Fibroblast of lung (primary cell): ENCODE data around the gene OXTR.

Experiments used
- EZH2 ChIP-seq: IDR thresholded peaks from 2 replicates; pipeline ENCODE4 v1.5.1; 2012; ENCODE audit warnings: low read length, control low read depth, mild to moderate bottlenecking; ENCODE audit errors: missing control alignments
- TF ChIP-seq, protein P1 (sequence below), 2 donors: IDR thresholded peaks in 1 of 2; conservative IDR thresholded peaks in 1 of 2; 1 replicate in 1 of 2; 2 replicates in 1 of 2; pipeline ENCODE4 v1.5.1; 2011 to 2012; ENCODE audit warnings: low read length in 2 of 2, control low read depth in 1 of 2, inconsistent platforms in 1 of 2, low read depth in 1 of 2, mild to moderate bottlenecking in 1 of 2

DNA sequence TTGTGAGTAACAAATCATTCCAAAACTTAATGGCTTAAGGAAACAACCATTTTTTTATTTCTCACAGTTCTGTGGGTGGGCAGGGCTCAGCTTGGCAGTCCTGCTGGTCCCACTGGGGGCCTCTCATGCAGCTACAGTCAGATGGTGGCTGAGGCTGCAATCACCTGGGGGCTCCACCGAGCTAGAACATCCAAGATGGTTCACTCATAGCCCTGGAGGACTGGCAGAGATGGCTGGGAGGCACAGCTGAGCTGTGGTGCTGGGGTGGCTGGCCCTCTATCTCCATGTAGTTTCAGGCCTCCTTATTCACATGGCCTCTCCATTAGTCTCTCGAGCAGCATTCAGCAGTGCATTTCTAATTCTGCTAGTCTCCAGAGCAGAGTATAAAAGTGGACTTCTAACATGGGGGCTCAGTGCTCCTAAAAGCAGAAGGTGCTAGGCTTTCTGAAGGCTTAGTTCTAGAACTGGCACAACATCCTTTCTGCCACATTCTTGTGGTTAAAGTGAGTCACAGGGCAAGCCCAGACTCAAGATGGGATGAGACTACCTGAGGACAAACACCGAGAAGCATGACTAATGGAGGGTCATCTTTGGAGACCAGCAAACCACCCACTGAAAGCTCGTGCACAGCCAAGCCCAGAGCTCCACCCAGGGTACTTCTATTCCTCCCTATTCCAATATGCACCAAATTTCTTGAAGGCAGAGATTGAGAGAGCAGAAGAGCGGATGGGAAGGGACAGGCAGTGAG is 29.5 kb downstream of the OXTR start:
- TF ChIP-seq EZH2: no peak
- TF ChIP-seq, protein P1, sequence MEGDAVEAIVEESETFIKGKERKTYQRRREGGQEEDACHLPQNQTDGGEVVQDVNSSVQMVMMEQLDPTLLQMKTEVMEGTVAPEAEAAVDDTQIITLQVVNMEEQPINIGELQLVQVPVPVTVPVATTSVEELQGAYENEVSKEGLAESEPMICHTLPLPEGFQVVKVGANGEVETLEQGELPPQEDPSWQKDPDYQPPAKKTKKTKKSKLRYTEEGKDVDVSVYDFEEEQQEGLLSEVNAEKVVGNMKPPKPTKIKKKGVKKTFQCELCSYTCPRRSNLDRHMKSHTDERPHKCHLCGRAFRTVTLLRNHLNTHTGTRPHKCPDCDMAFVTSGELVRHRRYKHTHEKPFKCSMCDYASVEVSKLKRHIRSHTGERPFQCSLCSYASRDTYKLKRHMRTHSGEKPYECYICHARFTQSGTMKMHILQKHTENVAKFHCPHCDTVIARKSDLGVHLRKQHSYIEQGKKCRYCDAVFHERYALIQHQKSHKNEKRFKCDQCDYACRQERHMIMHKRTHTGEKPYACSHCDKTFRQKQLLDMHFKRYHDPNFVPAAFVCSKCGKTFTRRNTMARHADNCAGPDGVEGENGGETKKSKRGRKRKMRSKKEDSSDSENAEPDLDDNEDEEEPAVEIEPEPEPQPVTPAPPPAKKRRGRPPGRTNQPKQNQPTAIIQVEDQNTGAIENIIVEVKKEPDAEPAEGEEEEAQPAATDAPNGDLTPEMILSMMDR (conservative IDR thresholded peaks at IDR 0.05 in 1 of 2, IDR thresholded peaks at IDR 0.05 in 1 of 2; ENCODE audit: low read depth in 1 of 2, low read length in 2 of 2): no peak
